ENCODE measurements around the gene CGNL1. TPM values are rescaled to one million over a fixed set of nuclear protein-coding genes. Genes with fewer than 3 reads are reported as not detected.

The CGNL1 gene
- polyA plus RNA-seq, 1 of the 3 experiments (the other 2 are of a cell fraction), result 0.23 TPM

DNA sequence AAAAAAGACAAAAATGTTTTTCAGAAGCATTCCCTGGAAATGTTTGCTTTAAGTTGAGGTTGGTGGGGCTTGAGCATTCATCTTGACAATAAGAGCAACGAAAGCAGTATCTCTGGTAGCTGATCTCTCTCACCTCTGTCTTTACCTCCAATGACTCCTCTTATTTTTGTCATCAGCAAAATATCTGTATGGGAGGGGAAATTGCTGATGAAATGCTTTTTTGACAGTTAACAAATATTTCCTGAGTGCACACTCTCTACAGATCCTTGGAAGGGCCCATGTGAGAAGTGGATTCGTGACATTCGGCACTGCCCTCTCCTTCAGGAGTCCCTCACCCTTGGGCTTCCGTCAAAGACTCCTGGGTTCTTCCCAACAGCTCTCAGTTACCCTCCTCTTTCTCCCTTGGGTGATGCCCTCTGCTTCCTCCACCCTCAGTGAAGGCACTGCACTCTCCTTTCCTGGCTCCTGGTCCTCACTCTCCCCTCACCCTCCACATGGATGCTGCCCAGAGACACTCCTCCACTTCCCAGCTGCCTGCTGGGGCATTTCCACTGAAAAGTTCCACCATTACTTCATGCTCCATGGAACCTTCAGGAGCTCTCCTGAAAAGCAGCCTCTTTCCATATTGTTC is 2.9 kb upstream of the CGNL1 start:
- Histone ChIP-seq H3K27me3 (ENCODE audit: insufficient read depth) (no peaks in the 10 kb centered on the region; the same call in 1 of the 2 replicates), H3F3A (replicated peaks; ENCODE audit: insufficient read depth) (no peaks in the 10 kb centered on the region), H2AFZ (ENCODE audit: low read depth) (no peak overlapping the region), H3K4me1 (ENCODE audit: control insufficient read depth in 1 of 2, insufficient read depth in 2 of 2, low read depth in 1 of 2, low read length in 1 of 2) (peaks cover 0 to 3% of the 10 kb centered on the region in 2 experiments; a peak in 1 of 4 replicates), H3K4me3 (ENCODE audit: low read depth in 2 of 2, low read length in 1 of 2) (no peak overlapping the region), H3K9me3 (no peaks in the 10 kb centered on the region), H3K9ac (no peak overlapping the region), H3K36me3 (replicated peaks in 1 of 2; ENCODE audit: control insufficient read depth in 1 of 2, insufficient read depth in 2 of 2, low read length in 1 of 2) (no peaks in the 10 kb centered on the region), H3K27ac (ENCODE audit: low read depth in 2 of 2, low read length in 1 of 2) (no peak overlapping the region), H4K20me1 (ENCODE audit: insufficient read depth) (no peaks in the 10 kb centered on the region), H3K9me2 (no peaks in the 10 kb centered on the region), H3K4me2 (no peak overlapping the region), H3K79me2 (ENCODE audit: insufficient read depth) (no peaks in the 10 kb centered on the region)
- WGBS (ENCODE audit: low lambda C conversion rate), result 86% methylated on average over 4 of the region's 4 CpGs
- POLR2A ChIA-PET, result no interaction called here
- TF ChIP-seq SMC3 (IDR thresholded peaks at IDR 0.05; ENCODE audit: low read depth, low read length), result no peak
- TF ChIP-seq TAF1 (IDR thresholded peaks at IDR 0.05; ENCODE audit: borderline replicate concordance, low read depth, low read length), result no peak
- TF ChIP-seq, protein P1, sequence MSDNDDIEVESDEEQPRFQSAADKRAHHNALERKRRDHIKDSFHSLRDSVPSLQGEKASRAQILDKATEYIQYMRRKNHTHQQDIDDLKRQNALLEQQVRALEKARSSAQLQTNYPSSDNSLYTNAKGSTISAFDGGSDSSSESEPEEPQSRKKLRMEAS (IDR thresholded peaks at IDR 0.05; ENCODE audit: low read depth), result no peak
- TF ChIP-seq SIN3A (IDR thresholded peaks at IDR 0.05; ENCODE audit: borderline replicate concordance, low read depth, low read length), result no peak
- TF ChIP-seq, protein P2, sequence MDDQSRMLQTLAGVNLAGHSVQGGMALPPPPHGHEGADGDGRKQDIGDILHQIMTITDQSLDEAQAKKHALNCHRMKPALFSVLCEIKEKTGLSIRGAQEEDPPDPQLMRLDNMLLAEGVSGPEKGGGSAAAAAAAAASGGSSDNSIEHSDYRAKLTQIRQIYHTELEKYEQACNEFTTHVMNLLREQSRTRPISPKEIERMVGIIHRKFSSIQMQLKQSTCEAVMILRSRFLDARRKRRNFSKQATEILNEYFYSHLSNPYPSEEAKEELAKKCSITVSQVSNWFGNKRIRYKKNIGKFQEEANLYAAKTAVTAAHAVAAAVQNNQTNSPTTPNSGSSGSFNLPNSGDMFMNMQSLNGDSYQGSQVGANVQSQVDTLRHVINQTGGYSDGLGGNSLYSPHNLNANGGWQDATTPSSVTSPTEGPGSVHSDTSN (IDR thresholded peaks at IDR 0.05), result no peak
- no peak for TF ChIP-seq EP300 (IDR thresholded peaks at IDR 0.05; ENCODE audit: borderline replicate concordance in 1 of 2, low read depth in 1 of 2, low read length in 1 of 2)
- TF ChIP-seq, protein P3, sequence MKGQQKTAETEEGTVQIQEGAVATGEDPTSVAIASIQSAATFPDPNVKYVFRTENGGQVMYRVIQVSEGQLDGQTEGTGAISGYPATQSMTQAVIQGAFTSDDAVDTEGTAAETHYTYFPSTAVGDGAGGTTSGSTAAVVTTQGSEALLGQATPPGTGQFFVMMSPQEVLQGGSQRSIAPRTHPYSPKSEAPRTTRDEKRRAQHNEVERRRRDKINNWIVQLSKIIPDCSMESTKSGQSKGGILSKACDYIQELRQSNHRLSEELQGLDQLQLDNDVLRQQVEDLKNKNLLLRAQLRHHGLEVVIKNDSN (IDR thresholded peaks at IDR 0.05; ENCODE audit: borderline replicate concordance, low read depth), result no peak
- no peak for TF ChIP-seq ELF1 (IDR thresholded peaks at IDR 0.05)
- CTCF ChIA-PET, result interaction anchor here (1.1 kb wide), 1 partner anchor 27 kb away, joined by 3 read pairs; no protein-coding TSS in a partner anchor
- DNase-seq, result no peak

DNA sequence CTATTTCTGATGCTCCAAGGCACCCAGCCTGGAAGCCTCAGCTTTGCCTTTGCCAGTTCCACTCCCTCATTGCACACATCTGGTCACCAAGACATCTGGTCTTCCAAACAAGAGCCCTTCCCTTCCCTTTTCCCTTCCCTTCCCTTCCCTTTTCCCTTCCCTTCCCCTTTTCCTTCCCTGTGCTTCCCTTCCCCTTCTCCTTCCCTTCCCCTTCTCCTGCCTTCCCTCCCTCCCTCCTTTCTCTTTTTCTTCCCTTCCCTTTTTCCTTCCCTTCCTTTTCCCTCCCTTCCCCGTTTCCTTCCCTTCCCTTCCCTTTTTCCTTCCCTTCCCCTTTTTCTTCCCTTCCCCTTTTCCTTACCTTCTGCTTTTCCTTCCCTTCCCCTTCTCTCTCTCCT is 2.4 kb upstream of the CGNL1 start:
- POLR2A ChIA-PET, result no interaction called here
- no peak for TF ChIP-seq CHD2 (IDR thresholded peaks at IDR 0.05; ENCODE audit: low read length, partially characterized antibody)
- TF ChIP-seq SMC3 (IDR thresholded peaks at IDR 0.05; ENCODE audit: low read depth, low read length), result no peak
- TF ChIP-seq JUND (IDR thresholded peaks at IDR 0.05), result no peak
- WGBS (ENCODE audit: low lambda C conversion rate), result 87% methylated on average over 1 of the region's 1 CpG

More for the DNA sequence above, 2.4 kb upstream of the CGNL1 start:
- no peak overlapping the region for H3K27ac ChIP-seq (ENCODE audit: low read depth in 2 of 2, low read length in 1 of 2)
- H3K27me3 ChIP-seq (ENCODE audit: insufficient read depth), result no peaks in the 10 kb centered on the region; the same call in 1 of the 2 replicates
- no peaks in the 10 kb centered on the region for H3K36me3 ChIP-seq (replicated peaks in 1 of 2; ENCODE audit: control insufficient read depth in 1 of 2, insufficient read depth in 2 of 2, low read length in 1 of 2)
- no peak overlapping the region for H3K9ac ChIP-seq
- H3K4me3 ChIP-seq (ENCODE audit: low read depth in 2 of 2, low read length in 1 of 2), result no peak overlapping the region
- H3K9me3 ChIP-seq, result no peaks in the 10 kb centered on the region
- H3K79me2 ChIP-seq (ENCODE audit: insufficient read depth), result no peaks in the 10 kb centered on the region
- no peaks in the 10 kb centered on the region for H3F3A ChIP-seq (replicated peaks; ENCODE audit: insufficient read depth)
- H3K4me2 ChIP-seq, result no peak overlapping the region
- H3K4me1 ChIP-seq (ENCODE audit: control insufficient read depth in 1 of 2, insufficient read depth in 2 of 2, low read depth in 1 of 2, low read length in 1 of 2), result peaks cover 0 to 3% of the 10 kb centered on the region in 2 experiments; a peak in 1 of 4 replicates
- no peaks in the 10 kb centered on the region for H3K9me2 ChIP-seq
- CTCF ChIA-PET, result interaction anchor here (1.1 kb wide), 1 partner anchor 26 kb away, joined by 3 read pairs; no protein-coding TSS in a partner anchor
- no peak overlapping the region for H2AFZ ChIP-seq (ENCODE audit: low read depth)
- H4K20me1 ChIP-seq (ENCODE audit: insufficient read depth), result no peaks in the 10 kb centered on the region
- no peak for DNase-seq
